NCI-H526 (cell line): ENCODE measurements around the gene KCNJ6.
"Not testable (repeated sequence)": the region's sequence is repeated elsewhere in the genome, so short reads cannot be mapped to it uniquely, and the experiment has no call there.

ENCODE experiments used
- DNase-seq, 2 experiments: peaks; one replicate each; lab custom pipeline; 2025; lab: John Stamatoyannopoulos, UW

Gene KCNJ6

DNA sequence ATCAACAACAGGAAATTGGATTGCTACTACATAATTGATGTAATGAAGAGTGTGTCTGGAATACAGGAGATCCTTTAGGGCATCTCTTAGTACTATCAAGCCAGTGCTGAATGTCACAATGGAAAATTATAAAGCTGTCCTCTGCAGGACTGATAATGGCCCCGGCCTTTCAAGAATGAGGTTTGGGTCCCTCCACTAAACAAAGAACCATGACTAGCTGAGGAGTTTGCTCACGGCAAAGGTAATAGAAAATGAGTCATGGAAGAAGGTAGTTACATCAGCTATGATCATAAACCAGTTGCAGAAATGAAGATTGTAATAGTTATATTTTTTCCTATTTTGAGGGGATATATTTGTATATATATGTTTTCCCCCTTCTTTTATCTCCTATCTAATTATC, 145.8 kb downstream of the KCNJ6 start:
- DNase-seq: no peak

DNA sequence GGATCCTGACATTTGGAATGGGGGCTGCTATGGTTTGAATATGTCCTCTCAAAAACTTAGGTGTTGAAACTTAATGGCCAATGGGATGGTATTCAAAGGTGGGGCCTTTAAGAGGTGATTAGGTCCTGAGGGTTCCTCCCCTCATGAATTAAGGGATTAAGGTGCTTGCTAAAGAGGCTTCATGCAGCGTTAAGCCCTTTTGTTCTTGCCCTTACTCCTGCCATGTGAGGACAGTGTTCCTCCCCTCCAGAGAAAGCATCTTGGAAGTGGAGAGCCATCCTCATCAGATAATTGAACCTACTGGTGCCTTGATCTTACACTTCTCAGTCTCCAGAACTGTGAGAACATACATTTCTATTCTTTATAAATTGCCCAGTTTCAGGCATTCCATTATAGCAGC, 146.6 kb downstream of the KCNJ6 start:
- no peak for DNase-seq

DNA sequence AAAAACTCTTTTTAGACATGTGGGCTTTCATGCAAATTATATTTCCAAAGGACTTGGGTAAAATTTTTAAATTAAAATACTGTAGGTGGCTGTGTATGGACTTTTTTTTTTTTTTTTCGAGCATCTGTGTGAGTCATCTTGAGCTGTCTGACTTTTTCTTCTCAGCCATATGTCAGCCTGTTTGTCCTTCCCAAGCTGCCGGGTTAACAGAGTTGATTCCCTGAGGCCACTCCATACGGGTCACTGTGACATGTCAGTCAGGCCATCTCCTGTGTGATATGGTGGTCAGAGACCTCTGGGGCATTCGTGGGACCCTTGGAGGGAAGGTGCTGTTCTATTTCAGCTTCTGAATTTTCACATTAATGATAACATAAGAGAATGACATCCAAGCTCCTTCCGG, 148.3 kb downstream of the KCNJ6 start:
- peak in 1 of 2 experiments; percentile 22 for DNase-seq

DNA sequence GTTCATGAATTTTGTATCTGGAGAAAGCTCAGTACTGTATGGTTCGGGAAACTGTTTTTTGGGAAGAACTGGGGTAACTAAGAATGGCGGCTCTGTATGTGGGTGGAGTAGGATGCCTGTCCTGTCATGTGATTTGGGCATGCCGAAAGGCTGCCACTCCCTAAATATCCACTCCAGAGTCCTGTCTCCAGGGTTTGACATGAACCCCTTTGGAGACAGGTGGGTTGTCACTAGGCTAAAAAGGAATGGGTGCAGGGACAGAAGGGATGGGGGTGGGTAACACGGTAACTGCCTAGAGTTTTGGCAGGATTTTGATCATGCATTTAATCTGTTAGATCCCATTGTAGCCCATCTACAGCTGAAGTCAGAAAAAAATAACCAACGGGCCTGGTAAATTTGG, 150.1 kb downstream of the KCNJ6 start:
- DNase-seq: no peak

DNA sequence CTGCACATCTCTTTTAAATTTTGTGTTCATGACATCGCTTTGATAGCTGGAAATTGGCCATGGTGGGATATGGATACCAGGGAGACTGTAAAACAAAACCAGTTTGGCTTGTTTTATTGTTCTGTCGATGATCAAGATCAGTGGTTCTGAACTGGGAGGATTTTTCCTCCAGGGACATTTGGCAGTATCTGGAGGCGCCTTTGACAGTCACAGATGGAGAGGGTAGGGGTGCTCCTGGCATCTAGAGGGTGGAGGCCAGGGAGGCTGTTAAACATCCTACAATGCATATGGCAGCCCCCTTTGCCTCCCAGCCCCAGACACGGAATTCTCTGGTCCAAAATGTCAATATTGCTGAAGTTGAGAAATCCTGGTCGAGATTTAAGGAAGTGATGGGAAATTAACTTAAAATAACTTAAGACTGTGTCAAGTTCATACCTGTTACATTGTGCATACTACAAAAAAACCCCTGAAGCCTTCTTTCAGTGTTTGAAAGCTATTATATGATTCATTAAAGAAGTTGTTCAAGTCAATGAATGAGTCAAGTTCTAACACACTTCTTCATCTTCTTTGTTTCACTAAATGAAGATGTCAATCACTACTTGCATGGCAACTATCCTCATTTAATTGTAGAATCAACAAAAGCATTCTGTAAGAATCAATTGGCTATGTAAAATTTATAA, 150.9 kb downstream of the KCNJ6 start:
- peak in 1 of 2 experiments; percentile 11 for DNase-seq

DNA sequence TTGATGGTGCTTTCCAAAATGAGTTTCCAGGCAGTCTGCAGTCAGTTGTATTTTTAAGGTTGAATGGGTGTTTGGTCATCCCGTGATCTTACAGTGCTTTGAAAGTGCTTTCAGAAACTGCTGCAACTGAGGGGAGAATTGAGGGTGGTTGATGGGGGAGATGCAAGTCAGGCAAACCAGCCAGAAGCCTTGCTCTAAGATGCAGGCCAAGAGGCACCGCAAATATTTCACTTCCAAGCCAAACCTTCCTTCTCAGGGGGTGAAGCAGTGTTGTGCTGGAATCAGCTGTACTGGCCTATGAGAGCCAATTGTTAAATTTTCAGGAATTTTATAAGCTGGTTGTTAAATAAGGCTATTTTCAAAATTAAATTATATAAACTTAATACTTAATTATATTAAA, 151.6 kb downstream of the KCNJ6 start:
- DNase-seq: no peak

DNA sequence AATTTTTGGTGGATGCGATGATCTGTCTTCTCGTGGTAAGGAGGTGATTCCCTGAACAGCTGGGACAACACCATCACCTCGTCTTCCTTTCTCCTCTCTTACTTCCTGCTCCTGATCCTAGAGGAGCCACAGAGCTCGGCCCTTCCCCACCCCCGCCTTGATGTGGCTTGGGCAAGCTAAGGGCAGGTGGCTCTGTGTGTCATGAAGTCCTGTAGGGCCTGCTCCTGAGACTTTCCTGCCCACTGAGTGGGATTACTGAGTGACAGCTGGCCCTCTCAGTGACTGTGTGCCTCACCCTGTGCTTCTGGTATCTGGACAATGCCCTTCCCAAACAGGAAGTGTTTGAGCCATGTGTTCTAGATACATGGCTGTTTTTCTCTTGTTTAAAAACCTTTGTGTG, 153.0 kb downstream of the KCNJ6 start:
- DNase-seq: no peak

DNA sequence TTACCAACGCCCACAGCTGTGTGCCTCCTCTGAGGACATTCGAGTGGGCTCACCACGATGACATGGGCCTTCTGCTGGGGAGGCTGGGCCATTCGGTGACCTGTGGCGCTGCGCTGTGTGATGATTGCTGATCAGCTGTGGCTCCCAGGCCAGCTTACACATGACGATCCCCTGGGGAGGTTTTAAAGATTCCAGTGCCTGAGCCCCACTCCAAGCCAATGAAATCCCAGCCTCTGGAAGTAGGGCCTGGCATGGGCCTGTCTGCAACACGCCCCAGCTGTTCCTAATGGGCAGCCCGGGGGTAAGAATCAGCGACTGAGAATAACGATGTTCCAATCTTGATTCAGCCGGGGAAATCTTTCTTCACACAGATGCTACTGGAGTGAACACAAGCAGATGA, 153.7 kb downstream of the KCNJ6 start:
- no peak for DNase-seq

DNA sequence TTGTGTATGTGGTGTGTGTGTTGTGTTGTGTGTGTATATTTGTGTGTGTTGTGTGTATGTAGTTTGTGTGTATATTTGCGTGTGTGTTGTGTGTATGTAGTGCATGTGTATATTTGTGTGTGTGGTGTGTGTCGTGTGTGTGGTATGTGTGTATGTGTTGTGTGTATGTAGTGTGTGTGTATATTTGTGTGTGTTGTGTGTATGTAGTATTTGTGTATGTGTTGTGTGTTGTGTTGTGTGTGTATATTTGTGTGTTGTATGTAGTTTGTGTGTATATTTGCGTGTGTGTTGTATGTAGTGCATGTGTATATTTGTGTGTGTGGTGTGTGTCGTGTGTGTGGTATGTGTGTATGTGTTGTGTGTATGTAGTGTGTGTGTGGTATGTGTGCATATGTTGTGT, 154.9 kb downstream of the KCNJ6 start:
- not testable (repeated sequence) for DNase-seq

DNA sequence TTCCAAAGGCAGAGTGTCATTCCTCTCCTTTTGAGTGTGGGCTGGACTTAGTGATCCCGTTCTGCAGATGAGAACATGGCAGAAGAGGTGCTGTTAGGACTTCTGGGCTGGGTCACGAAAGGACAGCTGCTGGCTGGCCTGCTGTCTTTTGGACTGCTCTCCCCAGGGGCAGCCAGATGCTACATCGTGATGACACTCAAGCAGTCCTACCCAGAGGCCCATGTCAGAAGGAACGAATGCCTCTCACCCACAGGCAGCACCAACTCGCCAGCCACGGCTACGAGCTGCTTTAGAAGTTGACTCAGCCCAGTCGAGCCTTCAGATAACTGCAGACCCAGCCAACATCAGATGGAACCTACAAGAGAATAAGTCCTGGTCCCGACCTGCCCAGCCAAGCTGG, 156.5 kb downstream of the KCNJ6 start:
- DNase-seq: no peak

DNA sequence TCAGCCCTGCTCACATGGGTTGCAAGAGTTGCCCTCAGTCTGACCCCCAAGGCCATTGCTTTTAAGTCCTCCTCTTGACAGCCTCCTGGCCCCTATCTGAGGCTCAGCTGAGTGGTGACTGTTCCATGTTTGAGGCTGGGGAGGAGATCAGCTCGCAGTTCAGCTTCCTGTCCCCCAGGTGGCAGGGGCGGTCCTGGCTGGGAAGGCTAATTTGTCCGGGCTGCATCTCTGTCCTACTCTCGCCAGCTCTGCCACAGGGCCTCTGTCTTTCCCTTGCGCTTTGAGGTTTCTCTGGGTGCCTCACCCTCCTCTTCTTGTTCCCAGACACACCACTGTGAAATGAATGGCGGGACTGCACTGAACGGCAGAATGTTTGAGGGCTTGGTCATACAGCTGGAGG, 157.3 kb downstream of the KCNJ6 start:
- peak; percentile 24 to 76 for DNase-seq

DNA sequence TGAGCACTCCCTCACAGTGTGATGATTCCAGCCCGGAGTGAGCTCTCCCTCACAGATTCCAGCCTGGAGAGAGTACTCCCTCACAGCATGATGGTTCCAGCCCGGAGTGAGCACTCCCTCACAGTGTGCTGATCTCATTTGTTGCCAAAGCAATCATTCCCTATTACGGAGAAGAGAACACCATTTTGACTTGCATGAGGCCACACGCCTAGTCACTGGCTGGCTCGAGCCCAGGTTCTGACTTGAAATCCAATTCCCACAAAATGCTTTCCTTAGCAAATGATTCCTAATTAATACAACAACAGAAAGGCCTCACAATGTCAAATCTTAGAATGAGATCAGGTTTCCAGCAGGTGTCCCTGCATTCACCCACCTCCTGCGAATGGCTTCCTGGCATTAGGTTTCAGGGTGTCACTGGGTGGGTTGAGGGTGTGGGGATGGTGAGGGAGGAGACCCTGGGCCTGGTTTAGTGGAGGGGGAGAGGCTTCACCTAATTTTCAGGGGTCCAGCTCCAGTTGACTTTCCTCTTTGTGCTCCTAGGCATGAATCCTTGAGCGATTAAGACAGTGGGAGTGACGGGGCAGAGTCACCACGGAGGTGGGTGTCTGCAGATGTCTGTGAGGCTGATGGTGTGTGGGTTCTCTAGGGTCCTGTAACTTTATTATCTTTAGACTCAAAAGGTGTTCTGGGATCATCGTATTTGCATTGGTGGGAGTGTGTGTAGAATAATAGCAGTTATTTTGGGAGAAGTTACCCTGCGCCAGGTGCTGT, 158.5 kb downstream of the KCNJ6 start:
- DNase-seq: peak; percentile 22 to 65

DNA sequence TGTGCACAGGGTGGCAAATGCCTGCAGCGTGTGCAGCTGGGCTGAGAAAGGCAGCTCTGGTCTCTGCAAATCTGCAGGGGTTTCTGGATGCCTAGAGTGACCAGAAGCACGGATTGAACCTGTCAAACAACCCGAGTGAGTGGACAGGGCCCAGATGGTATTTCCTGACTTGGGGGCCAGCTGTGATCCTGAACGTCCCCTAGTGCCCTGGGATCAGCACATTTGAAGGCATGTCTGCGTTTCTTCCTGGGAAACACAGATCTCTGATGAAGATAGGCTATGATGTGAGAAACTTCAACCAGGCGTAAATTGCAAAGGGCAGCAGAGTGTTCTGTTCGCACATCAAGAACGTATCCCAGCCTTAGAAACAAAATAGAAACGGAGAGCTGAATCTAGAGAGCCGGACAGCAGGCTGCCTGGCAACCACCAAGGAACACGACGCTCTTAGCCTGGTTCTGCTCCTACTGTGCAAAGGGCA, 163.1 kb downstream of the KCNJ6 start:
- DNase-seq: no peak

DNA sequence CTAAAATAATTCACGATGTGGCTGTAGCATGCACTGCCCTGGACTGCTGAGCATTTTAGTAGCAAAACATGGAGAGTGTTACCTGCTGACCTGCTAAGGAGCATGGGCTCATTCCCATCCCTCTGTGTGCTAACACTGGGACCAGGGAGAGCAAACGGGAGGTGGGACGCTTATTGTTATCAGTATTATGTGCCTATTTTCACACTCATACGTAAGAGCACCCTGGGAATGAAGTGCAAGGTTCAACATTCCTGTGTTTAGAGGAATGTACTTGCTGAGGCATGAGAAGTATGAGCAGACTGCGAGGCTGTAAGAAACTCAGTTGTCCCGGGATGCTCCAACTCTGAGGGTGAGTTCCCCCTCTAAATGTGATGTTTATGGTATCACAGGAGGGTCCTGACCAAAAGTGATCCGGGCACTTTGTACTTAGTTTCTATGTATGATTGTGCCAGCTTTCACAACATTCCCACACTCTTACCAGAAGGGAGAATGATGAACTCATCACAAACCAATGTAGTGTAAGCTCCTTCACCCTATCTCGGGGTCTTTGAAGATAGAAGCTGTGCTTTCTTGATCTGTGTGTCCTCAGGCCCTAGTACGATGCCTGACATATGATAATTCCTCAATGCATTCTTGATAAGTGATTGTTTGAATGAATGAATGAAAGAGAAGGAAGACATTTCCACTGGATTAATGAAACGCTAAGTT, 164.8 kb downstream of the KCNJ6 start:
- DNase-seq: no peak

DNA sequence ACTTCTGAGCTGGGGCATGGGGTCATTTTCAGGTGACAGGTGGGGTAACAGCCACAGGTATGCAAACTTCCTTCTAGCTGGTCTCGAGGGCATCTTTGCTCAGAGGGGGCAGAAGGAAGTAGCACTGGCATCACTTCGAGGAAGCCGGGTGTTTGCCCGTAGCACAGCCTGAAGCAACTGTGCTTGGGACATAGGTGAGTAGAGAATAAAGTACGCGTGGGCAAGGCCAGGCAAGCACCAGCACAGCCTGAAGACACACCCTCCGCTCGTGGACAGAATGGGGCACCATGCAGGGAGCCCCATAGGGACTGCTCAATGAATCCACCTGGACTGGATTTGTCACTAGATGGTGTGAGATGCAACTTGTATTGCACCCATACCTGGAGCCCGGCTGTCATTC, 167.1 kb downstream of the KCNJ6 start:
- DNase-seq: peak in 1 of 2 experiments; percentile 32

DNA sequence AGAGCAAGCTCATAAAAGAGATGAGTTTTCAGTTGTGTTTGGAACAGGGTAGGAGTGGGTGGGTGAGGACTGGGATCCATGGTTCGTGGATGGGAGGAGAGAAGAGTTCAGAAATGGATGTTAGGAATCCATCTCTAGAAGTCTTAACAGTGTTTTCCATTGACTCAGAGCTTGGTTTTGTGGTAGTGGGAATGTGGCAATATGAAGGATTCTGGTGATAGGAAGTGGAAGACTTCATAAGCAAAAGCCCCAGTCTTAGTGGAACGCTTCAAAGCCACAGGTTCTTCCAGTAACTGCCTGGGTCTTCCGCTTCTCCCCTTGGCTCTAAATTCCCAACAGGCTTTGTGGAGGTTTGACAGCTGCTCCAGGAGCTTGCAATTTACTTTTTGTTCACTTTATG, 167.9 kb downstream of the KCNJ6 start:
- DNase-seq: peak; percentile 23 to 51

DNA sequence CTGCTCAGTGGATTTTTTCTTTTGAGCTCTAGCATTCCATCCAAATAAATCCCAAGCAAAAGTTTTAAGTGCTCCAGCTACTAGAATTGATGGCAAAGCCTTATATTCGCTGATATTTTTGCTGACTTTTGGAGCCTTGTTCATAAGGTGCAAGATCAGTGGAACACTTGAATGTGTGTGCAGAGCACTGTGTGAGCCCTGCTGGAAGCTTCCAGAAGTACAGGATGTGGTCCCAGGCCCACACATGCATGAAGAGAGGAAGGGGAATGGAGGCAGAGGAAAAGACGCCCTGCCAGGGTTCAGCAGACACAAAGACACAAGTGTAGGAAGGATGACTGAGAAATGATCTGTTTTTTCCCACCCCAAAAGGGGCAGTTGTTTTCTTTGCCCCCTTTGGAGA, 169.4 kb downstream of the KCNJ6 start:
- DNase-seq: no peak

DNA sequence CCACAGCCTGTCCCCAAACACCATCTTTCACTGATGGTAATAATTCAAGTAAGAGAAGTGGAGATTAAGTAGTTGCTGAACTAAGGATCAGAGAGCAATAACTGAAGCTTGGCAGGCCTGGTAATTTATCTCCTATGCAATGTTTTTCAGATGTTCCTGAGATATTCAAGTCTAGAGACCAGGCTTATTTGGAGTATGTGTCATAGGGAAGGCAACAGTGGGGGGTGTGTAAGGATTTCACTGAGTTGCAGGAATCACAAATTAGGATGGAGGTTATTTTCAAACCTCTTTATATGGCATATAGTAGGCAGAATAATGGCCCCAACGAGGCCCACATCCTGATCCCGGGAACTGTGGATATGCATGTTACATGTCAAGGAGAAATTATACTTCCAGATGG, 171.7 kb downstream of the KCNJ6 start:
- DNase-seq: no peak

DNA sequence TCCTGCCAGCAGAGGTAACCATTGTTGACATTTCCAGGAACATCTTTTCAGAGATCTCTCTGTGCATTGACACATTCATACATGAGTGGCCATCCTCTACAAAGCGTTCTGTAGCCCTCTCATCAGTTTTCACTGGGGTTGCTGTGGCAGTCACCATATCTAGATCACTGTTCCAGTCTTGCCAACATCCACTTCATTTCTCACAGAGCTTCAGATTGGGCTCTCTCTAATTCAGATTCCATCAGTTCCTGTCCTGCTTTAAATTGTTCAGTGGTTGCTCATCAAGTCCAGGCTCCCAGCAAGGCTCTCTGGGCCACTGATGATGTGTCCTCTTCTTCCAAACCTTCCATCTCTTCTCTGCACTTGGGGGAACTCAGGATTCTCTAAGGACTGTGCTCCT, 173.7 kb downstream of the KCNJ6 start:
- no peak for DNase-seq

DNA sequence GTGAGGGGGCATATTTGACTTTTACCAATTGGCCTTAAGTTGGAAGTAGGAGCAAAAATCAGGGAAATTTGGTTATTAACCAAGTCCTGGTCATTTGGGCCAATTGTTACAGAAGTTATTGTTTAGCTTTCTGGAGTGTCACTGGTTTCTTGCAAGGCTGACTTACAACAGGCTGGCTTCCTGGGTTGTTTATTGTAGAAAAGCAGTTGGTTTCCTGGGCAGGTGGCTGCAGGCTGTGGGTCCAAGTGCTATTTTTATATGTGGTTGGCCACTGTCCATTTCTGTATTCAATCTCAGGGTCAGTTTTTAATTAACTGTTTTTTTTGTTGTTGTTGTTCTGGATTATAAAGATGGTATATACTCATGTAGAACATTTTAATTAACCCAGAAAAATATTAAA, 174.1 kb downstream of the KCNJ6 start:
- DNase-seq: no peak

DNA sequence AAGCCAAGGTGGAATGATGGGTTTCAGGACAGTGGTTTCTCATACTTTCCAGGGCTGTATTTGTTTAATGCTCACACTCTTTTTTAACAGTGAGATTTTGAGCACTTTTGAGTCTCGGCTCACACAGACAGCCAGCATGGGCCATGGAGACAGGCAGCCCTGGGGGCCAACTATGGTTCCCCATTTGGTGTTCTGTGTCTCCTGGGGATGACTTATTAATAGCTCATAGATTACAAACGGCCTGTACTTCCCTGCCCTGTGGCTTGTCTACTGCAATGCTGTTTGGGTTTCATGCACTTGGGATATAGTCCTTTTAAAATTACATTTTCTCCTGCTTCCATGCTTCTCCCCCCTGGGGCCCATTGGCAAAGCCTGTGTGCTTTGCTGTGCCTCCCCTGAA, 178.3 kb downstream of the KCNJ6 start:
- DNase-seq: no peak

DNA sequence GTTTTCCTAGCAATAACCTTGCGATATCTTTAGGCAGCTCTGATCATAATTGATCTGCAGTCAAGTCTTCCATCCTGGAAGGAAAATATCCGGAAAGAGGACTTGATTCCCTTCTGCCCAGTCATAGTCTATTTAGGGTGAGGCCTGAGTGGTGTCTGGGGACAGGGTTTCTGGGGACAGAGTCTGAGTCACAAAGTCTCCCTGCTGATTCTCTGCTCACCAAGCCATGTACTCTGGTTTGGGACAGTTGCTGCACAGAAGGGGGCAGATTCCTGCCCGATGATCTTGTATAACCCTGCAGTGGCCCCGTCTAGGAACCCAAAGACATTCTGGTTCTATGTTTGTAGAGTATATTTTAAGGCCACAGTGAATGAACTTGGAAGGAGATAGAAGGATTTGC, 178.8 kb downstream of the KCNJ6 start:
- no peak for DNase-seq

DNA sequence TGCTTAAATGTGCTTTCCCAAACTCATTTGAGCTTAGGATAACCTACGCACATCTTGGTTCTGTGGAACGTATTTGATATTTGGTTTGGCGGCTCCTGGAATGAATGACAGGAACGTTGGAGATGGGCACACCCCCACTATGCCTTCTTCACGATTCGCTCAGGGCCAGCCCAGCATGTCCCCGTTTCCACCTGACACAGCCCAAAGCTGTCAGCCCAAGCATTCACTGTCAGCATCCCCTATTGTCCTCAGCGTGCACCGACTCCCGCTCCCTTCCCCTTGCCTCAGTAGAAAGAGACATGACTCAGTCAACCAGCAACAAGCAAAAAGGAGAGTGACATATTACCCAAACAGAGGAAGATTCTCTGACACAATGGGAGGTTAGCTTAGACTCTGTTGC, 181.4 kb downstream of the KCNJ6 start:
- no peak for DNase-seq
